HUES48 (cell line): ENCODE results near the gene IL23A.
"Not testable (repeated sequence)": the region's sequence is repeated elsewhere in the genome, so short reads cannot be mapped to it uniquely, and the experiment has no call there.

Experiments
- H3K27ac ChIP-seq: one replicate; pipeline ENCODE4 v1.7.0; 2013; ENCODE audit warnings: low read depth, low read length, inconsistent platforms
- H3K27me3 ChIP-seq: 2 replicates; pipeline ENCODE4 v1.6.1; 2013; ENCODE audit warnings: mild to moderate bottlenecking, low read length; ENCODE audit not compliant: control insufficient read depth, insufficient read depth
- H3K36me3 ChIP-seq: 2 replicates; pipeline ENCODE4 v1.6.1; 2013; ENCODE audit warnings: low read length; ENCODE audit not compliant: control insufficient read depth, insufficient read depth
- H3K4me1 ChIP-seq: 2 replicates; pipeline ENCODE4 v1.6.1; 2013; ENCODE audit warnings: mild to moderate bottlenecking, low read length; ENCODE audit not compliant: control insufficient read depth, insufficient read depth
- H3K4me3 ChIP-seq: 2 replicates; pipeline ENCODE4 v1.5.1; 2013; ENCODE audit warnings: mild to moderate bottlenecking, low read depth, low read length
- H3K9ac ChIP-seq: 2 replicates; pipeline ENCODE4 v1.6.1; 2013; ENCODE audit warnings: mild to moderate bottlenecking, low read depth, low read length, moderate library complexity
- H3K9me3 ChIP-seq: 2 replicates; pipeline ENCODE4 v1.6.1; 2013; ENCODE audit warnings: low read length; ENCODE audit not compliant: control insufficient read depth, insufficient read depth

IL23A gene

GRCh38 chr12:56339158-56339422, 406 bp downstream of the IL23A start:
- Histone ChIP-seq H3K9ac (peak overlapping the region; percentile 9; the same call in 1 of the 2 replicates), H3K9me3 (no peaks in the 10 kb centered on the region), H3K4me1 (peaks cover 26% of the 10 kb centered on the region), H3K36me3 (peaks cover 21% of the 10 kb centered on the region), H3K4me3 (peak overlapping the region; percentile 23), H3K27me3 (no peaks in the 10 kb centered on the region; the same call in 1 of the 2 replicates), H3K27ac (peak overlapping the region; percentile 85)

- Histone ChIP-seq H3K27me3 (no peaks in the 10 kb centered on the region; the same call in 1 of the 2 replicates), H3K9me3 (no peaks in the 10 kb centered on the region), H3K9ac (no peak overlapping the region), H3K4me3 (no peak overlapping the region), H3K4me1 (peaks cover 23% of the 10 kb centered on the region), H3K27ac (no peak overlapping the region), H3K36me3 (peaks cover 35% of the 10 kb centered on the region)
Measured at GRCh38 chr12:56341616-56342015, 2.9 kb downstream of the IL23A start.

- H3K9ac ChIP-seq, H3K9me3 ChIP-seq, H3K27ac ChIP-seq, H3K4me3 ChIP-seq, H3K27me3 ChIP-seq: not testable (repeated sequence)
- peaks cover 41% of the 10 kb centered on the region for H3K36me3 ChIP-seq
- peaks cover 20% of the 10 kb centered on the region for H3K4me1 ChIP-seq
Measured at GRCh38 chr12:56342290-56342689, 3.6 kb downstream of the IL23A start.

- no peaks in the 10 kb centered on the region for H3K4me1 ChIP-seq
- H3K36me3 ChIP-seq: peaks cover 77% of the 10 kb centered on the region
- no peak overlapping the region for H3K4me3 ChIP-seq
- H3K9me3 ChIP-seq: no peaks in the 10 kb centered on the region
- no peak overlapping the region for H3K27ac ChIP-seq
- no peaks in the 10 kb centered on the region for H3K27me3 ChIP-seq
- no peak overlapping the region for H3K9ac ChIP-seq
Measured at GRCh38 chr12:56346675-56347074, 8.0 kb downstream of the IL23A start.

GRCh38 chr12:56347255-56347654, 8.6 kb downstream of the IL23A start:
- peaks cover 77% of the 10 kb centered on the region for H3K36me3 ChIP-seq
- H3K9me3 ChIP-seq, H3K4me1 ChIP-seq, H3K27me3 ChIP-seq, H3K27ac ChIP-seq, H3K9ac ChIP-seq, H3K4me3 ChIP-seq: not testable (repeated sequence)

- Histone ChIP-seq H3K4me3 (no peak overlapping the region), H3K27ac (no peak overlapping the region), H3K36me3 (peaks cover 74% of the 10 kb centered on the region), H3K9me3 (no peaks in the 10 kb centered on the region), H3K4me1 (no peaks in the 10 kb centered on the region), H3K9ac (no peak overlapping the region), H3K27me3 (no peaks in the 10 kb centered on the region)
Measured at GRCh38 chr12:56348776-56349175, 10.1 kb downstream of the IL23A start.

- H3K9ac ChIP-seq: no peak overlapping the region
- no peak overlapping the region for H3K4me3 ChIP-seq
- peaks cover 83% of the 10 kb centered on the region for H3K36me3 ChIP-seq
- H3K4me1 ChIP-seq: no peaks in the 10 kb centered on the region
- H3K27ac ChIP-seq: no peak overlapping the region
- no peaks in the 10 kb centered on the region for H3K27me3 ChIP-seq
- no peaks in the 10 kb centered on the region for H3K9me3 ChIP-seq
Measured at GRCh38 chr12:56350662-56351061, 12.0 kb downstream of the IL23A start.

- Histone ChIP-seq H3K36me3 (peaks cover 83% of the 10 kb centered on the region), H3K9ac (no peak overlapping the region), H3K27me3 (no peaks in the 10 kb centered on the region), H3K4me3 (no peak overlapping the region), H3K9me3 (no peaks in the 10 kb centered on the region), H3K4me1 (no peaks in the 10 kb centered on the region), H3K27ac (no peak overlapping the region)
Measured at GRCh38 chr12:56351325-56351724, 12.6 kb downstream of the IL23A start.

- Histone ChIP-seq H3K27me3 (no peaks in the 10 kb centered on the region), H3K4me1 (peaks cover 7% of the 10 kb centered on the region; the same call in 1 of the 2 replicates), H3K4me3 (peak overlapping the region; percentile 93), H3K9me3 (no peaks in the 10 kb centered on the region), H3K27ac (no peak overlapping the region), H3K36me3 (peaks cover 25% of the 10 kb centered on the region), H3K9ac (peak overlapping the region; percentile 54; the same call in 1 of the 2 replicates)
Measured at GRCh38 chr12:56358836-56359532, 20.3 kb downstream of the IL23A start.

GRCh38 chr12:56359851-56360767, 21.4 kb downstream of the IL23A start, which contains the start of gene STAT2:
STAT2 (minus strand) TSS chr12:56360107; CDS start chr12:56356571, 3,536 bp downstream.
- Histone ChIP-seq H3K27me3 (no peaks in the 10 kb centered on the region), H3K4me3 (peak within 1 kb of the TSS; percentile 93), H3K36me3 (peaks cover 14% of the 10 kb centered on the region), H3K9me3 (no peaks in the 10 kb centered on the region), H3K9ac (peak within 1 kb of the TSS; percentile 65), H3K27ac (peak within 1 kb of the TSS; percentile 85), H3K4me1 (peaks cover 7% of the 10 kb centered on the region; the same call in 1 of the 2 replicates)
